Islet of Langerhans (tissue), 1 donor: ENCODE data around the gene LCE6A.

Experiments used
- FAIRE-seq: peaks from one replicate; lab custom pipeline; 2011; peaks lifted over from hg19 to GRCh38; lab: Jason Lieb, UNC

Gene LCE6A

DNA sequence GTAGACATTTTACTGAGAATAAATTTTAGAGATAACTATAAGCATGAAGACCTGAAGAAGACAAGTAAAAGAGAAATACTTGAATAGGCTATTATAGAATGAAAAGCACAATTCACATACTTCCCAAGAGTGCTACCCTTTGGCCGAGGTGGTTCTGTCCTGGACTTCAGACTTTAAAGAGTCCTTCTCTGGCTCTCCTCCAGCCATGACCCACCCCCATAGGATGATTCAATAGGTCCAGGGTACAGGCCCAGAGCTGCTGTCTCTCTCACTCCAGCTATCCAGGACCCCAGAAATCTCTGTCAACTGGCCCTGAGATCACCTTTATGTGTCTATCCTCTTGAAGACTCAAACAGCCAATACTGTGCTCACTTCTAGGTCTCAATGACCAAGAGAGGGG lies 34.2 kb downstream of the LCE6A start:
- no peak for FAIRE-seq

DNA sequence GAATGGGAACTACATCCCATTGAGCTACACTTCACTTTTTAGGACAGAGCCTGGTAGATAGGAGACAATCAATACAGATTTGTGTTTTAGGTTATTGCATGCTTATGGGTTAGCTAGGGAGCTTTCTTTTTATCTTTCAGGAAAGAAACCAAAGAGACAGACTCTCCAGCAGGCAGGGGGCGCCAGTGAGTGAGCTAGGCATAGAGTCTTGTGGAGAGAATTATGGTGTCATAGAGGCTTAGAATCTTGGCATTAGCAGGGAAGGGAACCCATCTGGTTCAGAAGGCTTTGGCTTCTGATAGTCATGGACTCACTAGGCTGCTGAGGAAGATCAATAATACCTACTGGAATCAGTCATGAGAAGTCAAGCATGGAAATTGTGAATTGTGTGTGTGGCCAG lies 35.4 kb downstream of the LCE6A start, which contains the start of gene SMCP:
Gene SMCP (plus strand): TSS at position 281 of the 400 bp plus-strand sequence. CDS start 6,101 bp downstream, outside the sequence.
- no peak for FAIRE-seq

GRCh38 chr1:152879559-152880198 lies 37.0 kb downstream of the LCE6A start:
- FAIRE-seq, result no peak

GRCh38 chr1:152880316-152880715 lies 37.7 kb downstream of the LCE6A start:
- no peak for FAIRE-seq

DNA sequence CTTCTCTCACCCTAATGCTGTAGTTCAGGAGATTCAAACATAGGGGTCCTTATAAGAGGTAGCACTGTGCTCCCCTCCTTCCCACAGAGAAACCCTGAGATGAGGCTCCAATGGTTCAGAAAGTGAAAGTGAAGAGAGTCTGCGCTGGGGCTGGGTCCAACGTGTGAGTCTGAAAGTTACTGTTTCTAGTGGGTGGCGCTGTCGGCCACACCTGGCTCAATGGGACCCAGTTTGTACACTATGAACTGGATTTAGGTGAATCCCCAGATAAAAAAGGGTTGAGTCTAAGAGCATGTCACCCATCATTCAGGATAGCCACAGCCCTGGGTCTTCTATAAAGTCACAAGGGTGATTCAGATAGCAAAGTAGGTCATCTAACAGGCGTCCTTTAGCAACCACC lies 38.3 kb downstream of the LCE6A start:
- no peak for FAIRE-seq

DNA sequence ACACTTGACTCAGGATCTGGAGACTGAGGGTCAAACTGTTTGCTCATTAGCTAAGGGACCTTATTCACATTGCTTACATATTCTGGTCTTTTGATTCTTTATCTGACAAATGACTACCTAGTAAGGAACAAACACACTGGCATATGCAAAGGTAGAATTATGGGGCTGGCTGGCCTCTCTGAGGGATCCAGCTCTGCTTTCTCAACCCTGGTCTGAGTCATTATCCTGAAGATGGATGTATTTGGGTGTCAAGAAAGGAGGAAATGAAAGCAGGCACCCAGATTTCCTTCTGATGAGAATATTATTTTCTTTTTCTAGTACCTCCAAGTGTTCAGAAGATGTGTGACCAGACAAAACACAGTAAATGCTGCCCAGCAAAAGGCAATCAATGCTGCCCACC lies 41.4 kb downstream of the LCE6A start:
- no peak for FAIRE-seq

DNA sequence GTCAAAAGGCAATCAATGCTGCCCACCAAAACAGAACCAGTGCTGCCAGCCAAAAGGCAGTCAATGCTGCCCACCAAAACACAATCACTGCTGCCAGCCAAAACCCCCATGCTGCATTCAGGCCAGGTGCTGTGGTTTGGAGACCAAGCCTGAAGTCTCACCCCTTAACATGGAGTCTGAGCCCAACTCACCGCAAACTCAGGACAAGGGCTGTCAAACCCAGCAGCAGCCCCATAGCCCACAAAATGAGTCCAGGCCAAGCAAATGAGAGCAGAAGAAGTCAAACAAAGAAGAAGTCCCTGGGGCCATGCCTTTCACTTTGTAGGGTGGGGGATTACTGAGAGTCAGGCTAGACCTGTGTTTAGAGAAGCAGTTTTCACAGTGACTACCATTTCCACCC lies 41.9 kb downstream of the LCE6A start:
- no peak for FAIRE-seq

DNA sequence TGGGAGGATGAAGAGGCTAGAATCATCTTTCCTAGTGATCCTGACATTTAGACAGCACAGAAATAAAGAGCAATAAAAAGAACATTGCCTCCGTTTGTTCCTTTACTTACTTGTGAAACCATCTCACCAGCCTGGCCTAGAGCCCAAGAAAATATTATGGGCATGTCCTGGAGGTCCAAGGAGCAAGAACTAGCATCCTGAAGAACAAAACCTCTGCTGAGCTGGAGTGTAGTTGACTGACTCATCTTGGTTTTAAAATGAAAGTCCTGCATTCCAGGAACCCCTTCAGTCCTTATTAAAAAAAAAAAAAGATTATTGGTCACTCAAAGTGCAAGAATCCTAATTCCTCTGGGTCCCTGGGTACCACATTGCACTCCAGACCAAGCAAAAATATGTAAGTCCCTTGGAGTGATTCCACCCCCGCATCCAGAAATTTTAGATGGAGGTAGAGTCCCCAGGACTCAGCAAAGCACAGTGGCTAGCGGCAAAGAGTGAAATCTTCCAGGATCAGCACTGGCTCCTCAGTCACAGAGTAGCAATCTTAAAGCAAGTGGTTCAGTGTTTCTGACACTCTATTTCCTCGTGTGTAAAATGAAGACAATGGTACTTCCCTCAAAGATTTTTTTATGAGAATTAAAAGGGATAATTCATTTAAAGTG lies 42.4 kb downstream of the LCE6A start:
- FAIRE-seq, result no peak

- FAIRE-seq, result no peak
Observed at GRCh38 chr1:152886085-152886484, 43.4 kb downstream of the LCE6A start.

DNA sequence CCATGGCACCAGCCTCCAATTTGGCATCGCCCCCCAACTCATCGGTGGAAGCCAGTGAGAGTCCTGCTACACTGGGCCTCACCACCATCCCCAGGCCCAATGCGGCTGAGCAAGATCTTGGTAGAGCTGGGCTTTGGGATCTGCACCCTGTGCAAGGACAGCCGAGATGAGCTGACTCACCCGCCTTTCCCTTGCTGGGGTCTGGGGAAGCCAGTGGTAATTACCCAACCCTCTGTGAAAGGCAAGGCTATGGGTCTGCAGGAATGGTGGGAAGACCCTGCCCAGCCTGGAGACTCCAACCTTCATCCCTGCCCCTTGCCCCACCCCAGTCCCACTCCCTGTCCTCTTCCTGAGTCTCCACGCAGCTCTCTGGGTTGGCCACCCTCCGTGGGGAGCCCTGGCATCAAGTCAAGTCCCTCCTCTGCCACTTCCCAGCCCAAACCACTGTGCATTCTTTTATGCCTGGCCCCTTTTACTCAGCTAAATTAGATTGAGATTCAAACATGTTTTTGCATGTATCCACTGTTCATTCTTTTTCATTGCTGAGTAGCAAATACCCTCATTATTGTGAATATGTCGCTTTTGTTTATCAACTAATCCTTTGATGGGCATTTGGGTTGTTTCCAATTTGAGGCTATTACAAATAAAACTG lies 44.2 kb downstream of the LCE6A start:
- FAIRE-seq, result no peak

- FAIRE-seq, result no peak
Observed at GRCh38 chr1:152888126-152888525, 45.5 kb downstream of the LCE6A start.
